Measurements from ENCODE around the gene SHC2. TPM values are rescaled to one million over a fixed set of nuclear protein-coding genes. Genes with fewer than 3 reads are reported as not detected.
"Not testable (repeated sequence)": the region's sequence is repeated elsewhere in the genome, so short reads cannot be mapped to it uniquely, and the experiment has no call there.

Gene SHC2
- total RNA-seq, 1 donor from 2014 or later, result not detected

DNA sequence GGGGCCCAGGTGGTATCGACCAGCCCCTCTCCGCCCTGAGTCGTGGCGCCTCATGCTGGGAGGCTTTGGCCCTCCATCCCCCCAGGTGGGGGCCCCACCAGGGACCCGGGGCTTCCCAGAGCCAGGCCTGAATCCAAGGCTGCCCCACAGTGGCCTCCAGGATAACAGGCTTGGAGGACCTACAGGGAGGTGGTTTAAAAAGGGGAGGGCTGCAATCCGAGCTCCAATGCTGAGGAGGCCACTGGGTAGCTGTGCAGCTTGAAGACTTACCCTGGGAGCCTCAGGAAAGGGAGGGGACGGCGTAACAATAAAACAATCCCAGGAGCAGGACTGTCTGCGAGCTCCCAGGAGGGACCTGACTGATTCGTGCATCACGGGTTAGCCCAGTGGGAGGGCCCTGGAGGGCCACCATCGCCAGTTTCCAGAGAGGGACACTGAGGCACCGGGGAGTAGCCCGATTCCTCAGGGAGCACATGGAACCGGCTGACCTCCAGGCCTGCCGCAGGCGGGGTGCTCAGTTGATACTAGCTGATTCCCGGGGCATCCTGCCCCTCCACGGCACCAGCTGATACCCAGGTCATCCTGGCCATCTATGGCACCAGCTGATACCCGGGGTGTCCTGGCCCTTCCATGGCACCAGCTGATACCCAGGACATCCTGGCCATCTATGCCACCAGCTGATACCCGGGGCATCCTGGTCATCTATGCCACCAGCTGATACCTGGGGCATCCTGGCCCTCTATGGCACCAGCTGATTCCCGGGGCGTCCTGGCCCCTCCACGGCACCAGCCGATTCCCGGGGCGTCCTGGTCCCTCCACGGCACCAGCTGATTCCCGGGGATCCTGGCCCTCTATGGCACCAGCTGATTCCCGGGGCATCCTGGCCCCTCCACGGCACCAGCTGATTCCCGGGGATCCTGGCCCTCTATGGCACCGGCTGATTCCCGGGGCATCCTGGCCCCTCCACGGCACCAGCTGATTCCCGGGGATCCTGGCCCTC is 48.2 kb downstream of the SHC2 start:
- no peak for DNase-seq (ENCODE audit: low spot score)
- H3K4me3 Mint-ChIP-seq, result no peak overlapping the region
- intact Hi-C loops (cut with micrococcal nuclease), result no loop called here
- no peaks in the 10 kb centered on the region for H3K9me3 Mint-ChIP-seq
- H3K27me3 Mint-ChIP-seq (ENCODE audit: insufficient read depth), result peaks cover 6% of the 10 kb centered on the region
- peaks cover 5% of the 10 kb centered on the region for H3K4me1 Mint-ChIP-seq (ENCODE audit: low read depth)
- H3K27ac Mint-ChIP-seq, result no peak overlapping the region
- H3K36me3 Mint-ChIP-seq (ENCODE audit: low read depth), result no peaks in the 10 kb centered on the region

DNA sequence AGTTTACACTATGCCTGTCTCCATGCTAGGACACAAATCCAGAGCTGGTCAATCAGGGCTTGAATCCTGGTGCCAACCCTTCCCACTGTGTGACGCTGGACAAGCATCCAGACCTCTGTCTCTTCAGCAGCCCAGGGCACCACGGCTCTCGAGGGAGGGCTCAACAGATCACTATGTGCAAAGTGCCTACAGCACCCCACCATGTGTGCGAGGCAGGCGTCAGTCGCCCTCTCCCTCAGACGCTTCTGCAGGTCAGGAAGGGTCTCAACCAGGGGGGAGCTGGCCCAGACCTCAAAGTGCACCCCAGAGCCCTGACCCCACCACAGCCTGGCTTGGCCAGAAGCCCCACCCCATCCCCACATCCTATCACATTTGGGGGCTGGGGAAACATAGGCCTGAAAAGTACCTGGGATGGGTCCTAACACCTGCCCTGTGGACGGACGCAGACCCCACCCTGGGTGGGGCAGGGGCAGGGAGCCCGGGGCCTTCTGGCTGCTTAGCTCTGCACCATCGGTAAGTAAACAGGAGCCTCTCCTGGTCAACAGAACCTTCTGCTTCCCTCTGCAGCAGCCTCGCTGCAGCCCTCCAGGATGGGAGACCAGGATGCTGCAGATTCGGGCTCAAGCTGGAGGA is 49.0 kb downstream of the SHC2 start:
- Mint-ChIP-seq H3K36me3 (ENCODE audit: low read depth) (no peaks in the 10 kb centered on the region), H3K4me1 (ENCODE audit: low read depth) (peaks cover 5% of the 10 kb centered on the region), H3K27ac (no peak overlapping the region), H3K4me3 (no peak overlapping the region), H3K27me3 (ENCODE audit: insufficient read depth) (peaks cover 6% of the 10 kb centered on the region), H3K9me3 (no peaks in the 10 kb centered on the region)
- intact Hi-C loops (cut with micrococcal nuclease), result no loop called here
- no peak for DNase-seq (ENCODE audit: low spot score)

DNA sequence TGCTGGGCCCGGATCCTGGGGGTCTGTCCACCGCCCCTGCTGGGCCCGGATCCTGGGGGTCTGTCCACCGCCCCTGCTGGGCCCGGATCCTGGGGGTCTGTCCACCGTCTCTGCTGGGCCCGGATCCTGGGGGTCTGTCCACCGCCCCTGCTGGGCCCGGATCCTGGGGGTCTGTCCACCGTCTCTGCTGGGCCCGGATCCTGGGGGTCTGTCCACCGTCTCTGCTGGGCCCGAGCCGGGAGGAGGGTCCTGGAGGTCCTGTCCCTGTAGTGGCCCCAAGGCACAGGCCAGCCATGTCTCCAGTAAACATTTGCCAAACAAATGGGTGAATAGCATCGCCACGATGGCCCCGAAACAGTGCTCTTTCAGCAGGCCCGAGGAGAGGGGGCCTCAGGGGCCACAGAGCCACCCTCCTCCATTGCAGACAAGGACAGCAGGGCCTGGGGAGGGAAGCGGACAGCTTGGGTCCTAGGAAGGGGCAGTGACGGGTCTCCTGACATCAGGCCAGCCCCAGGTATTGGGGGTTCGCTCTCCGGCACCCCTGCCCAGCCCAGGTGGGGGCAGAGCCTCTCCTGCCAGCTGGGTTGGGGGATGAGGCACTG is 49.6 kb downstream of the SHC2 start:
- H3K4me1 Mint-ChIP-seq (ENCODE audit: low read depth); H3K36me3 Mint-ChIP-seq (ENCODE audit: low read depth); intact Hi-C loops (cut with micrococcal nuclease); H3K4me3 Mint-ChIP-seq; H3K27ac Mint-ChIP-seq; DNase-seq (ENCODE audit: low spot score); H3K9me3 Mint-ChIP-seq; H3K27me3 Mint-ChIP-seq (ENCODE audit: insufficient read depth): not testable (repeated sequence)

DNA sequence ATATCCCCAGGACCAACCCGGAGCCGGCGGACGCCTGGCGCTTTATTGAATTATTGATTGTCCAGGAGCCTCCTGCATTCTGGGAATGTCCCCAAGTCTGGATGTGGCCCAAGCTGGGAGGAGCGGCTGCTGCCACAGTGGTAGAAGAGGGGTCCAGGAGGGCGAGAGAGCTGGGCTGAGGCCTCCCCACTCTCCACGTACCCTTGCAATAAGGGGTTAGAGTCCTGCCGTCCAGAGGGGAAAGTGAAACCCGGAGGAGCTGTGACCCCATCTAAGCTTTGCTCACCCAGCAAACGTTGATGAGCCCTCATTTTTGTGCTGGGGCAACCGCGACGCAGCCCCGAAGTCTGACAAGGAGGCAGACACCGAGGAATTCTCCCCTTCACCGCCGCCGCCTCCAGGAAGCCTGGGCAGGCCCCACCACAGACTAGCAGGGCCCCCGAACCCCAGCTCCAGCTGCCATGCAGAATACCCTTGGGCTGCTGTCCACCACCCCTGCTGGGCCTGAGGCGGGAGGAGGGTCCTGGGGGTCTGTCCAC is 50.5 kb downstream of the SHC2 start:
- no peak for DNase-seq (ENCODE audit: low spot score)
- no peak overlapping the region for H3K27ac Mint-ChIP-seq
- H3K4me1 Mint-ChIP-seq (ENCODE audit: low read depth), result peaks cover 5% of the 10 kb centered on the region
- H3K9me3 Mint-ChIP-seq, result no peaks in the 10 kb centered on the region
- H3K4me3 Mint-ChIP-seq, result no peak overlapping the region
- no peaks in the 10 kb centered on the region for H3K36me3 Mint-ChIP-seq (ENCODE audit: low read depth)
- intact Hi-C loops (cut with micrococcal nuclease), result no loop called here
- peaks cover 6% of the 10 kb centered on the region for H3K27me3 Mint-ChIP-seq (ENCODE audit: insufficient read depth)

DNA sequence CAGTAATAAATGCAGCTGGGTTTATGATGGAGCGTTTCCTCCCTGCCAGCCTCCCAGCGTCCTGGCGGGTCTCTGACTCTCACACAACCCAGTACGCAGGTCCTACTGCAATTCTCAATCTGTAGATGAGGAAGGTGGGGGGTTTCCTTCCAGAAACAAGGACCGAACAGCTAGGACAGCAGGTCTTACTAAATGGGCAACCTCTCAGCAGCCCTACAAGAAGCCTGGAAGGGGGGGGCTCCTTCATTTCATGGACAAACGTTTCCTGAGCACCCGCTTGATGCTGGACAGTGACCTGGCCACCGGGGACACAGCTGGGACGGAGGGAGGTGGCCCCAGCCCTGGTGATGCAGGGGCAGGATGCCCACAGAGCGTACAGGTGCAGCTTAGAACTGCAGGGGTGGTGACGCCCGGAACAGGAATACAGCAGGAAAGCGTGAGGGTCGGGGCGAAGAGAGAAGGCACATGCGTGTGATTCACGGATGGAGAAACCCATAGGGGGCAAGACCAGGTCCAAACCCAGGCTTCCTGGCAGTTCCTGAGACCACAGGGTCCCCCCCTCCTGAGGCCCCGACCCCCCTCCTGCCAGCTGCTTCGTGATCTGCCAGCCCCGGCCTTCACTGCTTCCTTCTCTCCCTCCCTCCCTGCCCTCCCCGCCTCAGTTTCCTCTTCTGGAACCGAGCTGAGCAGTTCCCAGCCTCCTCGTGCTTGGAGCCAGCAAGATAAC is 51.2 kb downstream of the SHC2 start:
- Mint-ChIP-seq H3K27me3 (ENCODE audit: insufficient read depth) (peaks cover 6% of the 10 kb centered on the region), H3K4me3 (peak overlapping the region; percentile 60), H3K4me1 (ENCODE audit: low read depth) (peaks cover 5% of the 10 kb centered on the region), H3K36me3 (ENCODE audit: low read depth) (no peaks in the 10 kb centered on the region), H3K9me3 (no peaks in the 10 kb centered on the region), H3K27ac (peak overlapping the region; percentile 36)
- intact Hi-C loops (cut with micrococcal nuclease), result no loop called here
- no peak for DNase-seq (ENCODE audit: low spot score)

DNA sequence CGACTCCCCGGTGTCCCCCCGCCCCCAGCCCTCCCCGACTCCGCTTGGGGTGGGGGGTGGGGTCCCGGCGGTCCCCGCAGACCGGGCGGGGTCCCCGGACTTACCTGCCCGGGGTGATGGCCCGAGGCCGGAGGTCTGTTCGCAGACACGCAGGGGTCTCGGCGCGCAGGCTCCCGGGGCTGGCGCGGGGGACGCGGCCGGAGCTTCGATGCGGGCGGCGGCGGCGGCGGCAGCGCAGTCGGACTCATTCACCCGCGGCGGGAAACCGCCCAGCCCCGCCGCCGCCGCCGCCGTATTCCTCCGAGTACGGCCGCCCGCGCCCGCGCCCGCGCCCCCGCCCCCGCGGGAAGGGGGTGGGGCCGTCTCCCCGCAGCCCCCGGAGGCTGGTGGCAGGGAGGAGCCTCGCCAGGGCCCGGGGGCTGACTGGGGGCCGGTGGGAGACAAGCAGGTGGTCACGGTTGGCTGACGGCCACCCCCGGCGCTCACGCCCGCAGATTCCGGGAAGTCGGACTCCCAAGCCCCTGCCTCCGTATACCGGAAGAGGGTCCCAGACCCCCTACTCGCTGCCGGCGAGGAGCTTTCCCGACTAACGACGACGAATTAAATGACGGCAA is 51.8 kb downstream of the SHC2 start, which contains the start of gene C2CD4C:
C2CD4C (minus strand) TSS at position 246 of the 614 bp plus-strand sequence. CDS start 786 bp downstream, outside the sequence.
- Mint-ChIP-seq H3K4me3 (peak within 1 kb of the TSS; percentile 60), H3K9me3 (no peaks in the 10 kb centered on the region), H3K27ac (peak within 1 kb of the TSS; percentile 36), H3K36me3 (ENCODE audit: low read depth) (no peaks in the 10 kb centered on the region), H3K4me1 (ENCODE audit: low read depth) (peaks cover 5% of the 10 kb centered on the region), H3K27me3 (ENCODE audit: insufficient read depth) (peaks cover 6% of the 10 kb centered on the region)
- no peak for DNase-seq (ENCODE audit: low spot score)
- intact Hi-C loops (cut with micrococcal nuclease), result no loop called here

DNA sequence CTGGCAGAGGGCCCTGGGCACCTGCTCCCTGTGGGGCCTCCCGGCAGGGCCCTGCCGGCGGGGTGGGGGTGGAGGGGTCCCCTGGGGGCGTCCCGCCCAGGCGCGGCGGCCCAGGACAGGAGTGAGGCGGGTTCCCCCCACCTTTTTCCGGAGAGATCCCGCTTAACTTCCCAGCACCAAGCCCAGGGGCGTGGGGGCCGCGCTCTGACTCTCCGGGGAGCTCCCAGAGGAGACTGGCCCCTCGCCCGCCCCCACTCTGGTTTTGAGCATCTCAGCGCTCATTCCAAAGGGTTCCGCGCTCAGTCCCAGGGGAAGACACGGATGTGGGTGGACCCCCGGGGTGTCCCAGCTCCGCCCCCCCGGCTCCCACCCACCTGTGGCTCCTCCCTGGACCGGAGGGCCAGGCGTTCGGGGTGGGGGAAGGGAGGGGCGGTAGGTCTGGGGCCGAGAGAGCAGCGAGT is 52.4 kb downstream of the SHC2 start:
- intact Hi-C loops (cut with micrococcal nuclease), result no loop called here
- no peak overlapping the region for H3K27ac Mint-ChIP-seq
- peaks cover 5% of the 10 kb centered on the region for H3K4me1 Mint-ChIP-seq (ENCODE audit: low read depth)
- H3K9me3 Mint-ChIP-seq, result no peaks in the 10 kb centered on the region
- no peak for DNase-seq (ENCODE audit: low spot score)
- no peaks in the 10 kb centered on the region for H3K36me3 Mint-ChIP-seq (ENCODE audit: low read depth)
- peaks cover 6% of the 10 kb centered on the region for H3K27me3 Mint-ChIP-seq (ENCODE audit: insufficient read depth)
- H3K4me3 Mint-ChIP-seq, result no peak overlapping the region

DNA sequence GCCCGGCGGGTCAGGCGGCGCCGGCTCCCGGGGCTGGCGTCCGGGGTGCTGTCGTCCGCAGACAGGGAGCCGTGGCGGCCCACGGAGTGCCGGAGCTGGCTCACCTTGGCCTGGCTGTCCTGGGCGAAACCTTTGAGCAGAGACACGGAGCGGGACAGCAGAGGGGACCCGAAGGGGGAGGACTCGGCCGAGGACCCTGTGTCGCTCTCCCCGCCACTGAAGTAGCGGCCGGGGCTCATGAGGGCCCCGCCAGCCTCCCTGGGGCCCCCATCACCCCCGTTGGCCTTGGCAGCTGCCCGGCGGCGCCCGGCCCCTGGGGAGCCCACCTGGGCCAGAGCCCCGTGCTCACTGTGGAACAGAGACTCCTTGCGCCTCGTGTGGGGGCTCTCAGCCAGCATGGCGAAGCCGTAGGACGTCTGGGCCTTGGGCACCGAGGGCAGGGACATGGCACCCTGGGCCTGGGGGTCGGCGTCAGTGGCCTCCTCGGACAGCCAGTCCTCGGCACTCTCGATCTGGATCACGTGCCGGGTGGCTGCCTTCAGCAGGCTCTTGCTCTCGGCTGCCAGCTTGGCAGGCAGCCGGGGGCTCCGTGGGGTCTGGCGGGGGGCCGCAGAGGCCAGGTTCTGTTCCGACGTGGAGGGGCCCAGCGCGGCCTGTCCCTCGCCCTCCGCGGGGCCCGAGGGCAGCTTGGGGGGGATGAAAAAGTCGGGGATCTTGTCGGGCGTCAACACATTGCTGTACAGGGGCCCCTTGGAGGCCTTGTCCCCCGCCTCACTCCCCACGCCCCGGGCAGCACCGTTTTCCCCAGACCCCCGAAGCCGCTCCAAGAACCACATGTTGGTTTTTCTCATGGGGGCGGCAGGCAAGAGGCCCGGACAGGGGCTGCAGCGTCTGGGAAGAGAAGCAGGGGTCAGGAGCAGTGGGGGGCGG is 53.1 kb downstream of the SHC2 start:
- intact Hi-C loops (cut with micrococcal nuclease), result no loop called here
- no peak overlapping the region for H3K27ac Mint-ChIP-seq

DNA sequence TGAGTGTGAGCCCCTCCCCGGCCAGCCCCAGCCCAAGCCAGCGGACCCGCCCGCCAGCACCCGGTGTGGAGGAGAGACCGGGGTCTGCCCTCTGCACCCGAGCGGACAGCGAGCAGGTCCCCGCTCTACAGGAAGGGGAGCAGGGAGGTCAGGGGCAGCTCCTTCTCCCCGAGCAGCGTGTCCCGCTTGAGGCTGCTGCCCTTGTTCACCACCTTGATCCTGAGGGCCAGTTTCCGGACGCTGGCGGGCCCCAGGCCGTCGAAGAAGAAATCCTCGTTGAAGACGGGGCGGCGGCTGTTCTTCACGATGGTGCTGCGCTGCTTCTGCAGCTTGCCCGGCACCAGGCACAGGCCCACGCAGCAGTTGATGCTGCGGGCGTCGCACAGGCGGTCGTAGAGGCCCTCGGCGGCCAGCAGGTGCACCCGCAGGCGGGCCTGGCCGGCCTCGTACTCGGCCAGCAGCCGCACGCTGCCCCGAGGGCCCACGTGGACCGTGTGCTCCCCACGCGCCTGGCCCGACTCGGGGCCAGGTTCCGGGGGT is 53.8 kb downstream of the SHC2 start:
- H3K4me1 Mint-ChIP-seq (ENCODE audit: low read depth), result peaks cover 5% of the 10 kb centered on the region
- no peak for DNase-seq (ENCODE audit: low spot score)
- H3K9me3 Mint-ChIP-seq, result no peaks in the 10 kb centered on the region
- no peak overlapping the region for H3K4me3 Mint-ChIP-seq
- intact Hi-C loops (cut with micrococcal nuclease), result no loop called here
- H3K36me3 Mint-ChIP-seq (ENCODE audit: low read depth), result no peaks in the 10 kb centered on the region
- no peak overlapping the region for H3K27ac Mint-ChIP-seq
- peaks cover 6% of the 10 kb centered on the region for H3K27me3 Mint-ChIP-seq (ENCODE audit: insufficient read depth)

More for the DNA sequence above, 53.1 kb downstream of the SHC2 start:
- H3K36me3 Mint-ChIP-seq (ENCODE audit: low read depth), result no peaks in the 10 kb centered on the region
- no peak overlapping the region for H3K4me3 Mint-ChIP-seq
- peaks cover 6% of the 10 kb centered on the region for H3K27me3 Mint-ChIP-seq (ENCODE audit: insufficient read depth)
- no peaks in the 10 kb centered on the region for H3K9me3 Mint-ChIP-seq
- peaks cover 5% of the 10 kb centered on the region for H3K4me1 Mint-ChIP-seq (ENCODE audit: low read depth)
- DNase-seq (ENCODE audit: low spot score), result no peak

DNA sequence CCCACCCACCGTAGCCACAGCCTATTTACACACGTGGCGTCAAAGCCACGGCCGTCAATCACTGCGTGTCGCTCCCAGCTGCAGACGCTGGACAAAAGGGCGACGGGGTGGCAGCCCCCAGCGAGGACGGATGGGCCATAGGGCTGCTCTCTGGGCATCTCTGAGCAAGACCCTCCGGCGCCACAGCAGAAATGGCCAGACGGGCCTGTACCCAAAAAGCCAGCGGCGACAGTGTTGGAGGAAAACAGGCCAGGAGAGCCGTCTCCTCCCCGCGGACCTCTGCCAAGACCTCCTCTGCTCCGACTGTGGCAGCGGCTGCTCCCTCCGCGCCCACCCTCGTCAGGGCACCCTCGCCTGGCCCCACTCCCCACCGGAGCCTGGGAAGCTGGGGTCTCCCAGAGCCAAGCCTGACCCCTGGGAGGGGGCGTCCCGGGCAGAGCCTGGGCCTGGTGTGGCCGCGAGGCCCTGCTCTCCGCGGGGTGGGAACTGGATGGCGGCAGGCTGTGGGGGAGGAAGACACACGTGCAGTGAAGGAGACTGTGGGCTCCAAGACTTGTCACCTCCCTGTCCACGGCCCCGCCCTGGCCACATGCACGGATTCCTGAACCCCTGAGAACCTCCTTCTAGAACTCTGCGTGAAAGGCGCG is 54.6 kb downstream of the SHC2 start:
- H3K36me3 Mint-ChIP-seq (ENCODE audit: low read depth), result no peaks in the 10 kb centered on the region
- intact Hi-C loops (cut with micrococcal nuclease), result no loop called here
- no peak overlapping the region for H3K27ac Mint-ChIP-seq
- no peaks in the 10 kb centered on the region for H3K9me3 Mint-ChIP-seq
- H3K4me1 Mint-ChIP-seq (ENCODE audit: low read depth), result peaks cover 5% of the 10 kb centered on the region
- peaks cover 6% of the 10 kb centered on the region for H3K27me3 Mint-ChIP-seq (ENCODE audit: insufficient read depth)
- no peak overlapping the region for H3K4me3 Mint-ChIP-seq
- no peak for DNase-seq (ENCODE audit: low spot score)

All from activated T-helper 1 cell treated with anti-CD3 and anti-CD28 coated beads, Interleukin-12 subunit alpha, Interleukin-12 subunit beta, Interleukin-2, Interleukin-4 antibody, amounts not matched to agents 30 ng/mL and 10 ng/mL and 1 ng/mL, durations not matched to agents 14 hours and 24 hours and 36 hours (primary cell).